Activated CD8-positive, alpha-beta memory T cell treated with anti-CD3 and anti-CD28 coated beads for 4 hours (primary cell): ENCODE results near the gene ABAT.

ENCODE experiments used
- DNase-seq, 2 donors: peaks; one replicate each; pipeline ENCODE4 v3.0.0-alpha.2; 2020; ENCODE audit warnings: low read depth in 2 of 2

The ABAT gene

DNA sequence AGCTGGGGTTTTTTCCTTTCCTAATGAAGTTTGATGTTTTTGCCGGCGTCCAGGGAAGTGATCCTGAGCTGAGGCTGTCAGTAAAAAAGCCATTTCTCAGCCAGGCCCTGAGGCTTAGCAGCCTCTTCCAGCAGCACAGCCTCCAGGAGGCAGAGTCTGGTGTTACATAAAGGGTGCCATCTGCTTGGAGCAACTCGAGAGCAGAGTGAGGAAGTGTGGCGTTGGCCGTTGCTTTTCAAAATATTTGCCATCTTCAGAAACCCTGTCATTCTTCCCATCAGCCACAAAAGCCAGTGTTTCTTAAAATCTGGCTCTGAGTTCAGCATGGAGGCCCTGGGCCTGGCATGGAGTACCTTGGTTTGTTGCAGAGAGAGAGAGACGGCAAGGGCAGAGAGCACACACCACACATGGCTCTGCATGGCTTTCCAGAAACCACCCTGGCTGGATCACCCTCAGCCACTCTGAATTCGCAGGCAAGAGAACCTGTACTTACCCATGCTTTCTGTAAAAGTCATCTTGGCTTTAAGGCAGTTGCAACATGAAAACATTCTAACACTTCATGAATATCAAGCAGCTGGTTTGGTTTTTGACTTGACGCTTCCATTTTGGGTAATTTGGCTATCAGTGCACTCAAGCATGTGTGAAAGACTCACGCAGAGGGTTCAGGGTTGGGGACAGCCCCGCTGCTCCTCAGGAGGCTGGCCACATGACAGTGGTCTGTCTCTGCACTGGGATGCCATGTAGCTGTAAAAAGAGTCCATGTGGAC is 144.3 kb downstream of the ABAT start:
- DNase-seq: no peak

- DNase-seq: no peak
Measured at GRCh38 chr16:8819411-8820034, 145.1 kb downstream of the ABAT start.

- DNase-seq: no peak
Measured at GRCh38 chr16:8822403-8822802, 148.0 kb downstream of the ABAT start.

GRCh38 chr16:8826278-8826879 is 152.0 kb downstream of the ABAT start:
- DNase-seq: no peak

- DNase-seq: no peak
Measured at GRCh38 chr16:8828541-8829165, 154.2 kb downstream of the ABAT start.

DNA sequence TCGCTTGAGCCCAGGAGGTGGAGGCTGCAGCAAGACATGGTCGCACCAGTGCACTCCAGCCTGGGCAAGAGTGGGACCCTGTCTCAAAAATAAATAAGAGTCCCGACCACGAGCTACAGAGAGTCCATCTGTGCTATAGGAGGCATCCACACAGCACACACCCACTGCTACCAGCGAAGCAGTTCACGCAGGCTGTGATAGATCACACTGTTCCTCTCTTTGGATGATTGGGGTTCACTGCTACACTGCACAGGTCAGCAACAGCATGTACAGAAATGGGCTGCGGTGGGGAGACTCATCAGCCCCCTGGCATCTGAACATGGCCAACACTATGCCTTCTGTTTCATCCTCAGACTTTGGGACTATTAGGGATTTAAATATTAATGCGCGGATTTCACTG is 157.0 kb downstream of the ABAT start:
- no peak for DNase-seq

GRCh38 chr16:8831871-8832716 is 157.7 kb downstream of the ABAT start:
- DNase-seq: no peak

GRCh38 chr16:8832717-8833105 is 158.3 kb downstream of the ABAT start:
- no peak for DNase-seq
